HG03139 (cell line): ENCODE results near the gene PLCD1.
"Not testable (repeated sequence)": the region's sequence is repeated elsewhere in the genome, so short reads cannot be mapped to it uniquely, and the experiment has no call there.

Experiments used
- ATAC-seq: cut with Tn5 transposase; IDR thresholded peaks from one replicate; pipeline ENCODE4 v1.9.1; 2021; ENCODE audit not compliant: unreplicated experiment

Gene PLCD1

DNA sequence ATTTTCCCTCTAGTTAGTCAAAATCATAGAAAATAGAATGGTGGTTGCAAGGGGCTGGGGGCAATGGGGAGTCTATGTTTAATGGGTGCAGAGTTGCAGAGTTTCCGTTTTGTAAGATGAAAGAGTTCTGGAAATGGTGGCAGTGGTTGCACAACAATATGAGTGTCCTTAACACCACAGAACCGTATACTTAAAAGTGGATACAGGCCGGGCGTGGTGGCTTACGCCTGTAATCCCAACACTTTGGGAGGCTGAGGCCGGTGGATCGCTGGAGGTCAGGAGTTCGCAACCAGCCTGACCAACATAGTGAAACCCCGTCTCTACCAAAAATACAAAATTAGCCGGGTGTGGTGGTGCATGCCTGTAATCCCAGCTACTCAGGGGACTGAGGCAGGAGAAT lies 41.1 kb downstream of the PLCD1 start:
- ATAC-seq, result not testable (repeated sequence)

DNA sequence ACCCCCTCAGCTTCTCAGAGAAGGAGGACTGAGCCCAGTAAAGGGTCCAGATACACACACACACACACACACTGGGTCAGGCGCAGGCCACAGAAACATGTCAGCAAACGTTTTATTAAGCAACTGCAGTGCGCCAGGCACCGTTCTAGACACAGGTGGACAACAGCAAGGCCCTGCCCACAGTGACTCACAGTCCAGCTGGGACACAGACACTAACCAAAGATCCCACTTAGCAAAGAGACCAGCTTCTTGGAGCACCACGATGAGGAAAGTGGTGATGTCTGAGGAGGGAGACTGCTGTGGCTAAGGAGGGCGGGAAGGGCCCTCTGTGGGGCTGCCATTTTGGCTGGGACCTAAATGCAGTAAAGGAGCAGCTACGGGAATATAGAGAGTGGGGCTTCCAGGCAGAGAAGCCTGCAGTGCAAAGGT lies 41.7 kb downstream of the PLCD1 start:
- ATAC-seq, result no peak

DNA sequence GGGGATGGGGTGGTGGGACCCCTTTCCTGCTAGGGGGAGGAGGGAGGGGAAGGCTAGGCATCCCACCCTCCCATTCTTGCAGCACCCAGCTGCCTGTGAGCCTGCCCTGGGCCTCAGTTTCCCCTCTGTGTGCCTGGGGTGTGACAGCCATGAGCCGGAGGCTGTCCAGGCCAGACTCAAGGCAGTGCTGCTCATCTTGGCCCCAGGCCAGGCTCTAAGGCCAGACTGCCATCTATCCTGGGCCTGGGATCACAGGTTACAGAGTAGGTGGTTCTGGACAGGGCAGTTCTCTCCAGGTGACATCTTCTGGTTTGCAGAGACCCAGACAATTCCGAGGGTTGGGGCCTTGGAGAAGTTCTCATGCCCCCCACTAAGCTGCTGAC lies 42.1 kb downstream of the PLCD1 start:
- ATAC-seq, result no peak

DNA sequence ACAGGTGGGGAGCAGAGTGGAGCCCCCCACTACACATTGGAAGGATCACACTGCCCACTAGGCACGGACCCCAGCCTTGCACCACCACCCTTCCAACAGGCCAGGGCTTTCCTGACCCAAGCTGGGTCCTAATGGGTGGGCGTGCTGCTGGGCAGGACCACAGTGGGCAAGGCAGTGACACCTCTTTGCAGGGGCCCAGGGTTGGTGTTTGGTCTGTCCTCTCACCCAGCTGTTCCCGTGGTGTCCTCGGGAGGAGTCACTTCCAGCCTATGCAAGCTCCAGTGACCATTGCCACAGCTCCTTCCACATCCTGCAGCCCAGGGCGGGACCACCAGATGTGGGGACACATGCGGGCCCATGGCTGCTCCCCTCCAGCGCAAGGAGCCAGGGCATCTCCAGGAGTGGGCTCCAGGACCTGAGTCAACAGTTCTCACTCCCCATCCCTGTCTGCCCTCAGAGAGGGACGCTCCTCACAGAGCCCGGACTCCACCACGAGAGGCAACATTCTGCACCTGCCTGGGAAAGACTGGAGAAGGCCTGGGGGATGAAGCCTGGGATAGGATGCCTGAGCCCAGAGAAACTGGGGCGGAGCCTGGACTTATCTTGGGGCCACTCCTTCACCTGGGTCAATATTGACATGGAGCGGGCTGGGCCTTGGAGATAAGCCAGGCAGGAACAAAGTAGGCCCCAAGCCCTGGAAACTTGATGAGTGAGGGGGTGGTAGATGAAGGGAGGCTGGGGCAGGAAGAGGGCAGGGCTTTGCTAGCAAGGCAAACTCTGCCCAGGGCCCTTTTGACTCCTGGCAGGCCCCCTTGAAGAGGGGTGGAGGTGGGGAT lies 42.7 kb downstream of the PLCD1 start:
- ATAC-seq, result no peak

DNA sequence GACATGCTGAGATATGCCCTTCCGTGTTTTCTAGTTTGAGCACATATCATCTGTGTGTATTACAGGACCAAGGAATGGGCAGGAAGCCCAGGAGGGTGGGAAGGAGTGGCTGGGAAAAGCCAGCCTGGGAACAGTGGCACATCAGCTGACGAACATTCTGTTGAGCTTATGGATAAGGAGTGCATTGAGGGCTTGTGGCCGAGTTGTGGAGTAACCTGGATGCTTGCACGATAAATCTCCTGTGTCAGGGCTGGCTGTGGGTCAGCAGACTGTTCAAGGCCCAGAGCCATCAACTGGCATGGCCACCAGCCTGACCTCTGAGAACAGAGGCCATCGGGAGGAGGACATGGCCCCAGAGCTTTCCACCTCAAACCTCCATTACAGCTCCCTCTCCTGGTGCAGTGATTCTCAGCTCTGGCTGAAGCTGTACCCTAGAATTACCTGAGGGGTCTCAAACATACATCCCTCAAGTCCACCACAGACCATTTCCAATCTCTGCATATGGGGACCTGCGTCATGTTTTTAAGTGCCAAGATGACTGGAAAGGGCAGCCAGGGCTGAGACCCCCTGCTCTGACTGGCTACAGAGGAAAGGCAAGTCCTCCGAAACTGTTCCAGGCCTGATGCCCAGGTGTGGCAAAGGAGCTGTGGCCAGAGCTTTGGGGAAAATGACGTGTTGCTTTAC lies 43.7 kb downstream of the PLCD1 start:
- no peak for ATAC-seq

DNA sequence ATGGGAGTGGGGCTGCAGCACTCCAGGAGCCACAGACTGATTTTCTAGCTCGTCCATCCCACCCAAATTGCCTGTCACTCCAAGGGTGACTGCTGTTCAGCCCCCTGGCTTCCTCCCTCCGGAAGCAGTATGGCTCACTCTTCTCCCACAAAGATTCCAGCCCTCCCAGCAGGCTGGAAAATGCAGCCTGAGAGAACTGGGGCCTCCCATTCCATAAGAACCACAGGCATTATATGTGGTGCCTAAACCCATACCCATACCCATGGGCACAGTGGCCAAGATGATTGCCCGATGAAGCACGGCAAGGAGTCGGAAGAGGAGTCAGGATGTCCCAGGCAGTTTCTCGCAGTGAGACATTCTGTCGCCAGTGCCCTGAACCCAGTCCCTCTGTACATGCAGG lies 44.8 kb downstream of the PLCD1 start:
- no peak for ATAC-seq

DNA sequence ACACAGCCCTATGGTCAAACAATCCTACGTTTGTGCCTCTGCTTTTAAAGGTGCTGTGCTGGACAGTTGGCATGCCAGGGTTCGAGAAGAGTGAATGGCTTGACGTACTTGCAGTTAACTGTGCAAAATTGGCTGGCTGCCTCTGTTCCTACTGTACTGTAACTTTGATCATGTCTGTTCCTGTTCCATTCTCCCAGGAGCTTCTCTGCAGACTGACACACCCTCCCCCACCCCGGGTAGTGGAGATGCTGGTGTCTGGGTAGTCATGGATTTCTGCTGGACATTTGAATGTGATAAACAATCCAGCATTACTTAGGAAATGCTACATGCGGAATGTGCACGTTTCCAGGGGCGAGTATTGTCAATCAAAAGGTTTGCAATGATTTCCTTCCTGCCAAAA lies 45.4 kb downstream of the PLCD1 start:
- ATAC-seq, result no peak

DNA sequence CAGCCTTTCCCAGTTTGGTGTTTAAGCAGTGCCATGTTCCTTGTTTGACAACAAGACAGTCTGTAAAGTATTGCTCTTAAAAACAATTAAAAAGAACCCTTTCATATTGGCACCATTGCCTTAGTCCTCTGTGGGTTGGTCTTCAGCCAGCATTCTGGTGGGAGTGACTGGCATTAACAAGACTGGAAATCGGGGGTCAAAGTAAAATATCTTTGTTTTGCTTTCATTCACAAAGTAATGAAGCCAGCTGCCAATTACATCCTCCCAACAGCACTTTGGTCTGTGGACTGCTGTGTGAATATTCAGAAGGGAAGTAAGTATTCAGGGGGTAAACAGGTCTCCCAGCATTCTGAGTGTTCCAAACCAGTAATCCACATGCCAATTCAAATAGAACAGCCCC lies 47.1 kb downstream of the PLCD1 start:
- ATAC-seq, result no peak

DNA sequence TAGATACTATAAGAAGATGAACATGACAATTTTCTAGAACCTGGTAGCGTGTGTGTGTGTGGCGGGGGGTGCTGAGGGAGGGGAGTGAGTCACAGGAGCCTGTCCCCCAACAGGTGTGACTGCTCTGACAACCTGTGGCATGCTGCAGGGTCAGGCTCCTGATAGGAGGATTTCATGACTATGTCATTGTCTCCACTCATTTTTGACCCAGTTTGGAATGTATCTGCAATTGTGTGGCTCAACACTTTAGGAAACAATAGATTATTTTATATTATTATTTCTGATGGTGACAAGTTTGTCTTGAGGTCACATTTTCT lies 48.1 kb downstream of the PLCD1 start:
- no peak for ATAC-seq

DNA sequence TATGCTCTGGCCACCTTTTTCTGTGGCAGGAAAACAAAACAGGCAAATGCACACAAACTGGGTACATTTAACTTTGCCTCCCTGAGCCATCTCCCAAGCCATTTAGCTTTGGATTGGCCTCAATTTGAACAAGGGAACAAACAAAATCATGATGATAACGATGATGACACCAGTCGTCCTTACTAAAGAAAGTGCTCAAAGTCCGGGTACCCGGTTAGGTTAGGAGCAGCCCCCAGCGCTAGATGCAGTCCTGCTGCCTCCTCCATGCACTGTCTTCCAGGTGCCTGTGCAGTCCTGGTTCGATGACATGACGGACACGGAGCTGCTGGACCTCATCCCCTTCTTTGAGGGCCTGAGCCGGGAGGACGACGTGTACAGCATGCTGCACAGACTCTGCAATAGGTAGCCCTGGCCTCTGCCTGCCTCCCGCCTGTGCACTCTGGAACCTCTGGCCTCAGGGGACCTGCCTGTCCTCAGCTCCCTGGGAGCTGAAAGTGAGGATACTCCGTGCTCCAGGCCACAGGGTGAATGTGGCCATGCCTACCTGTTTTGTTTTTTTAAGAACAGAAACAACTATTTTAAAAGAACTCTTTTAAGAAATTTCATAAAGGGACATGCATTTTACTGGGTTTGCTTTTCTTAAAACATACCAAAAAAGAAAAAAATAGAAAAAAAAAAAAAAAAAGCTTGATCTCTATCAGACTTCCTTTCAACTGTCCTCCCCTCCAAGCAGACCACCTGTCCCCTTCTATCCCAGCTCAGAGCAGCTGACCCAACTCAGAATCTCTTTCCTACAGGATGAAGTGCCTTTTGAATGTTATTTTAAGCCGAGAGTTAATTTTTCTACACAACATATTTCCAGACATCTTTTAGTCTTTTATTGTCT lies 48.7 kb downstream of the PLCD1 start:
- ATAC-seq, result no peak

DNA sequence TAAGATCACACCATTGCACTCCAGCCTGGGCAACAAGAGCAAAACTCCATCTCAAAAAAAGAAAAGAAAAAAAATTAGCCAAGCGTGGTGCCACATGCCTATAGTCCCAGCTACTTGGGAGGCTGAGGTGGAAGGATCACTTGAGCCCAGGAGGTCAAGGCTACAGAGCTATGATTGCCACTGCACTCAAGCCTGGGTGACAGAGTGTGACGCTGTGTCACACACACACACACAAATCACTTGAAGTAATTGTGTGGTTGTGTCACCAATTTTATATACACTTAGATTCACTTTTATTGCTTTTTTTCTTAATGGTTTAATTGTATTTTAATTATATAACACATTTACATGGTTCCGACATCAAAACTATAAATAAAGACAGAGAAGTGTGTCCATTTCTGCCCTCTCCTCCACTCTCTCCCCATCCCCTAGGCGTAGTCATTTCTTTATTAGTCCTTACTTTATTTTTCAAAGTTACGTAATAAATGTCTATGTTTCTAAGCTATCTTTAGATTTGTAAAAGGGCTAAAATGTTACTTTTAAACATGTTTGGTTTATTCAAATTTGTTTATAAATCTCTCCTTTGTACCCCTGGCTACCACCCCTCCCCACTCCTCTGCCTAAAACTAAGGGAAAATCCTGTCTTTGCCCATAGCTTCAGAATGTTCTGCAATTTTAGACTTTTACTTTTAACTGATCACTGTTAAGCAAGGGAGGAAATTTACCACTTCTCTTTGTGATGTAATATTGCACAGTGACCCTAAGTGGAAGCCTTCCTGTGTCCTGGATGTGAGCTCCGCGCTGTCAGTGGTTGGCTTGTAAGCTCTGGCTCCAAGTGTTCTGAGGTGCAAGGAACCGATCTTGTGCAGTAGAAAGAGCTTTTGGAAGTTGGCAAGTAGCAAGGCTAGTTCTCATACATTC lies 49.6 kb downstream of the PLCD1 start:
- ATAC-seq, result no peak

DNA sequence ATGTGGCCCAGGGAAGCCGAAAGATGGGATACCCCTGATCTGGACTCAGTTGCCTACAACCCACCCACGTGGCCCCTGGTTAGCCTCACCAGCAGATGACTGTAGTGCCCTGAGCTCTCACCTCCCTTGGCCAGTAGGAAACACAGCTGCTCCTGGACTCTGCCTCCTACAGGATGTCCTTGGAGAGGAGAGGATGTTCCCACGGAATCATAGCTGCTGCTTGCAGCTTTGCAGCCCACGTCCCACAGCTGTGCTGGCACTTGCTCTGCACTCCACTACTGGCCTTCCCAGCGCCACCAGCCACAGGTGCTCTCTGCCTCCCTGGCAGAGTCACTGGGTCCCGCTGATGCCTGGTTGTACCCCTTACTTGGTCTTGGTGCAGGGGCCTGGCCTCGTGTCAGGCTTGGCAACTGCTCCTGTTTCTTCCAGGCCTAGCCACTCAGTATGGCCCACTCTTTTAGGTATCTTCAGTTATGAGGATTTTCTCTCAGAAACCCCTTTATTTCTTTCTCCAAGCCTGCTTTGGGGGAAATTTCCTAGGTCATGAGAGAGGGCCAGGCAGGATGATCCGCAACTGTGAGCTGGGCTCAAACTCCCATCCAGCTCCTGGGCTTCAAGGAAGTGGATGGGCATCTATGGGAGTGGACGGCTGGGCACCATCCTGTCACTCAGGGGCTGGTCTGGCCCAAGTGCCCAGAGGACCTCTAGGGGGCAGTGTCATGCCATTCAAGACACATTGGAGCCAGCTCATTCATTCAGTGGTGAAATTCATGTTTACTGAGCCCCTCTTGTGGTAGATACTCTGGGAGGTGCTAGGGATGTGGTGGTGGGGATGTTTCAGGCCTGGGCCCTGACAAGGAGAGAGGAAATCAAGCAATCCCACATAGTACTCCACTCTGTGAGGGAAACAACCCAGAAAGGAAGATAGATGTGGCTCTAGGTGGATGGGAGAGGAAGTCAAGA lies 55.0 kb downstream of the PLCD1 start:
- peak; percentile 63 for ATAC-seq

DNA sequence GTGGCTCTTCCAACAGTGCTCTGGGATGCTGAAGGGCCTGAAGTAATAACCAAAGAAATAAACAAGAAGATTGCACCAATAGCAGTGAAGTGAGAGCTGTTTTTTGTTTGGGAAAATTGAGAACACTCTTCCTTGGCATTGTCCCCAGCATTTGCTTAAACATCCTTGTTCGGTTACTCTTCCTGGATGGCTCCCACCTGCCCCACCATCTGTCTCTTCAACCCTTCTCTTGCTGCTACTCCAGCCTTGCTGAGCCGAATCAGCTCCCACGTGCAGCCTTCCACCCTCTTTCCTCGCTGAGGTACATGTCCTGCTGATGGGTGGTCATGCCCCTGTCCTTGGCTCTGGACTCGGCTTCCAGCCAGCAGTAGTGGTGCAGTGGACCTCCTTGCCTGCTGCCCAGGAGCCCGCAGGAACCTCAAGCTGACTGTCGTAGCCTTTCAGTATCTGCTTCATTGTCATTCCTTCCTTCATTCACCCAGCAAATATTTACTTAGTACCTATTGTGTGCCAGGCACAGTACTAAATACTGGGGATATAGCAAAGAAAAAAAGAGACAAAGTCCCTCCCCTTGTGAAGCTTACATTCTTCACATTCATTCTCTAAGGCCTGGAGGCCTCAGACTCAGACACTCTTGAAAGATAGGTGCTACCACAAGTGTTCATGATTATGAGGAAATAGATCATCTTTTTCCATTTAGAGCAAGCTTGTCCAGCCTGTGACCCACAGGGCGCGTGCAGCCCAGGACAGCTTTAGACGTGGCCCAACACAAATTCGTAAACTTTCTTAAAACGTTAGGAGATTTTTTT lies 56.0 kb downstream of the PLCD1 start:
- no peak for ATAC-seq

DNA sequence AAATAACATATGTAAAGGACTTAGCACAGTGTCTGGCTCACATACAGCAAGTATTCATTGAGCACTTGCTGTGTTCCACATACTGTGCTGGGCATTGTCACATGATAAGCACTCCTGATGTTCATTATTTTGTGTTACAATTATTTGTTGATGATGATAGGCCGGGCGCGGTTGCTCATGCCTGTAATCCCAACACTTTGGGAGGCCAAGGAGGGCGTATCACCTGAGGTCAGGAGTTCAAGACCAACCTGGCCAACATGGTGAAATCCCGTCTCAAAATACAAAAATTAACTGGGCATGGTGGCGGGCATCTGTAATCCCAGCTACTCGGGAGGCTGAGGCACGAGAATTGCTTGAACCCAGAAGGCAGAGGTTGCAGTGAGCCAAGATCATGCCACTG lies 57.4 kb downstream of the PLCD1 start:
- not testable (repeated sequence) for ATAC-seq

DNA sequence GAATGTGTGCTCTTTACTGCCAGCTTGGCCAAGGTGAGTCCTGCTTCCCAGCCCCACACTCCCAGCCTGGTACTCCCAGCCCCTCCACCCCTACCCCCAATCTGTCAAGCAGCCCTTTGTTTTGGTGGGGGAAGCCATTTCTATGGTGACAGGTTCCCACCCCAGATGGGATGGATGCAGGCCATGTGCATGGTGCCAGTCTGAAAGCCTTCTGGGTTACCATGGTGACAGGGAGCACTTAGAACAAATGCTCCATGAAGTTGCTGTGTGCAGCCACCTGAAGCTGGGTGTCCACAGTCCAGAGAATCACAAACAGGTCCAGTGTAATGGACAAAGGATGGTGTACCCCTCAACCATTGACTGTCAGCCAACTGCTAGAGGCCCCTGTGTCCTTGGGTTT lies 58.0 kb downstream of the PLCD1 start:
- no peak for ATAC-seq

DNA sequence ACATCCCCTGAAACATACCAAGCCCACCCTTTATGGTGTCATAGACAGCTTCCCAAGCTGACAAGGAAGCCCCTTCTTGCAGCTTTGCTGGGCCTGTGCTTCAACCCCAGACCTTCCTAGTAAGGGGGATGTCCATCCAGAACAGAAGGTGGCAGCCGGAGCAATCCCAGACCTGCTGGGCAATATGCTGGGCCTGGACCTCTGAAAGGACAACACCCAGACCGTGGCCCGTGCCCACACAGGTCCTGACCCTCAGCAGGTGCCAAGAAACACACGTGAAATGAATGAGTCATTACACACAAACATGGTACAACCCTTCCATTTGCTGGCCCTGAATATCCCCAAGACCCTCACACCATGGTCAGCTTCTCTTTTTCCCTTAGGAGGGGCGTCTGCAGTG lies 58.6 kb downstream of the PLCD1 start:
- no peak for ATAC-seq

DNA sequence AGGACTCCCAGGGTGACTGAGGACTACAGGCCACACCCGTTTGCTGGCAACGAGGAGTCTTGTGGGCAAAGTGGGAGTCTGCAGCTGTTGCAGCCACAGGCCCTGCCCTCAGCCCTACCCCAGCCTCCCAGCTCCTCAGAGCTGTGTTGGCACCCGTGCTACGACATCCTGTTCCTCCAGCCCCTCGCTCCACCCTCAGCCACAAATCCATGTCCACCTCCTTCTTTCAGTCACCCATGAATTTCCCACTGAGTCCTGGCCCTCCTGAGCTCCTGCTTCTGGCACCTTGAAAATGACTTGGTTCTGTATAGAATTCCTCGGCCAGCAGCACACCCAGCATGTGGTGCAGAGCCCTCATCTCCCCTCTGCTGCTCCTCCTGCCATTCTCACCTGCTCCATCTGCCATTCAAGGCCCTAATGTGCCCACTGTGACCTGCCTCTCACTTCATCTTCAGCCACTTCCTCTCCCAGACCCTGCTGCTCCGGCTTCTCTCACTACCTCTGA lies 59.8 kb downstream of the PLCD1 start:
- no peak for ATAC-seq

DNA sequence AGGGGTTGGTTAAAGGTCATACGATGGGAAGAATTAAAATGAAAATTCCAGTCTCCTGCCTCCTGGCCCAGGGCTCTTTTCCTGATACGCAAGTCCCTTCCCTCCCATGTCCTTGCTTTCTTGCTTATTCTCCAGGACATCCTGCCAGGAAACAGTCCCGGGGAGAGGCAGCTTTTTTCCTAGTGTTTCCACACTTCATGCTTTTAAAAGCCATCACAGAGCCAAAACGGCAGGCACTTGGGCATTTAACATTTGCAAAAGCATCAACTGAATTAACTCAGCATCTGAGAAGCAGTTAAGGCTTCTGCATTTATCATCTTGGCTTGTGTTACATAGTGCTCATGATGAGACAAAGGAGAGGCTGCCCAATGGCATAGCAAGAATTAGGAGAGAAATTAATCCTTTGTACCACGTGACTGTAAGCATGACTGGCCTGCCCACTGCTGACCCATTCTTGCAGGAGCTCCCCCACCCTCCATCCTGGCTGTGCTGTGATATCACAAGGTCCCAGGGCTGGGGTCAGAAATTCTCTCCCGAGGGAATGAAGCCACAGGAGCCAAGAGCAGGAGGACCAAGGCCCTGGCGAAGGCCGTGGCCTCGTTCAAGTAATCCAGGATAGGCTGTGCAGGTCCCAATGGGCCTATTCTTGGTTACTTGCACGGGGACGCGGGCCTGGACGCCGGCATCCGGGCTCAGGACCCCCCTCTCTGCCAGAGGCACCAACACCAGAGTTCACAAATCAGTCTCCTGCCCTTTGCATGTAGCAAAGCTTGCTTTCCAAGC lies 60.4 kb downstream of the PLCD1 start:
- no peak for ATAC-seq
